ENCODE measurements around the gene WWP2. TPM values are rescaled to one million over a fixed set of nuclear protein-coding genes. Genes with fewer than 3 reads are reported as not detected.

WWP2 gene
- polyA plus RNA-seq, 1 donor from 2014 or later = 11.9 TPM

GRCh38 chr16:69917739-69918138, 155.6 kb downstream of the WWP2 start:
- no peak overlapping the region for H3K27ac ChIP-seq (ENCODE audit: low read length)
- no peaks in the 10 kb centered on the region for H3K27me3 ChIP-seq (ENCODE audit: insufficient read depth, low read depth, low read length)
- TF ChIP-seq POLR2AphosphoS5 (IDR thresholded peaks at IDR 0.05) (no peak), MXI1 (conservative IDR thresholded peaks at IDR 0.05; ENCODE audit: poor library complexity, severe bottlenecking) (no peak), REST (IDR thresholded peaks at IDR 0.05; ENCODE audit: borderline replicate concordance) (no peak), RAD21 (conservative IDR thresholded peaks at IDR 0.05) (no peak), CTCF (IDR thresholded peaks at IDR 0.05; ENCODE audit: poor library complexity, severe bottlenecking) (no peak), SMC3 (conservative IDR thresholded peaks at IDR 0.05; ENCODE audit: poor library complexity) (no peak), EP300 (conservative IDR thresholded peaks at IDR 0.05; ENCODE audit: poor library complexity, severe bottlenecking) (no peak), TAF1 (IDR thresholded peaks at IDR 0.05; ENCODE audit: low read depth) (no peak), EZH2 (IDR thresholded peaks at IDR 0.05; ENCODE audit: borderline replicate concordance, insufficient read depth, low read length, poor library complexity, severe bottlenecking) (no peak)
- no peaks in the 10 kb centered on the region for H3K9me3 ChIP-seq (ENCODE audit: low read length)
- H3K4me2 ChIP-seq (ENCODE audit: low read length) = no peak overlapping the region
- no peaks in the 10 kb centered on the region for H3K9me2 ChIP-seq (ENCODE audit: insufficient read depth, low read length)
- no peaks in the 10 kb centered on the region for H4K20me1 ChIP-seq (ENCODE audit: insufficient read depth)
- H3F3A ChIP-seq (ENCODE audit: insufficient read depth, low read length, poor library complexity, severe bottlenecking) = no peaks in the 10 kb centered on the region
- no peaks in the 10 kb centered on the region for H3K36me3 ChIP-seq (ENCODE audit: insufficient read depth, low read length)
- no peak overlapping the region for H3K4me3 ChIP-seq (ENCODE audit: low read length)
- no peaks in the 10 kb centered on the region for H3K79me2 ChIP-seq (replicated peaks; ENCODE audit: insufficient read depth, low read length)
- H3K9ac ChIP-seq (ENCODE audit: low read length) = no peak overlapping the region
- no peak overlapping the region for H2AFZ ChIP-seq (ENCODE audit: low read depth, low read length)

- Histone ChIP-seq H3K9me2 (ENCODE audit: insufficient read depth, low read length) (no peaks in the 10 kb centered on the region), H3K36me3 (ENCODE audit: insufficient read depth, low read length) (no peaks in the 10 kb centered on the region), H2AFZ (ENCODE audit: low read depth, low read length) (no peak overlapping the region), H3K4me3 (ENCODE audit: low read length) (no peak overlapping the region), H3K27ac (ENCODE audit: low read length) (no peak overlapping the region), H3K9ac (ENCODE audit: low read length) (no peak overlapping the region), H4K20me1 (ENCODE audit: insufficient read depth) (no peaks in the 10 kb centered on the region), H3K9me3 (ENCODE audit: low read length) (no peaks in the 10 kb centered on the region), H3K79me2 (replicated peaks; ENCODE audit: insufficient read depth, low read length) (no peaks in the 10 kb centered on the region), H3K27me3 (ENCODE audit: insufficient read depth, low read depth, low read length) (no peaks in the 10 kb centered on the region), H3K4me2 (ENCODE audit: low read length) (no peak overlapping the region), H3F3A (ENCODE audit: insufficient read depth, low read length, poor library complexity, severe bottlenecking) (no peaks in the 10 kb centered on the region)
- TF ChIP-seq EP300 (conservative IDR thresholded peaks at IDR 0.05; ENCODE audit: poor library complexity, severe bottlenecking) = no peak
- TF ChIP-seq MXI1 (conservative IDR thresholded peaks at IDR 0.05; ENCODE audit: poor library complexity, severe bottlenecking) = no peak
- TF ChIP-seq EZH2 (IDR thresholded peaks at IDR 0.05; ENCODE audit: borderline replicate concordance, insufficient read depth, low read length, poor library complexity, severe bottlenecking) = no peak
- TF ChIP-seq SMC3 (conservative IDR thresholded peaks at IDR 0.05; ENCODE audit: poor library complexity) = no peak
- TF ChIP-seq POLR2AphosphoS5 (IDR thresholded peaks at IDR 0.05) = no peak
- no peak for TF ChIP-seq REST (IDR thresholded peaks at IDR 0.05; ENCODE audit: borderline replicate concordance)
- no peak for TF ChIP-seq CTCF (IDR thresholded peaks at IDR 0.05; ENCODE audit: poor library complexity, severe bottlenecking)
- no peak for TF ChIP-seq RAD21 (conservative IDR thresholded peaks at IDR 0.05)
- TF ChIP-seq TAF1 (IDR thresholded peaks at IDR 0.05; ENCODE audit: low read depth) = no peak
These were observed 156.1 kb downstream of the WWP2 start for GRCh38 chr16:69918241-69918640.
